22Rv1 (cell line): ENCODE measurements around the gene PRSS21.

Experiments used
- CTCF ChIP-seq: fragments of 450-650 bp; IDR thresholded peaks from 2 replicates; pipeline ENCODE4 v1.5.1; 2017; ENCODE audit warnings: mild to moderate bottlenecking
- ZFX ChIP-seq: fragments of 450-650 bp; IDR thresholded peaks from 2 replicates; pipeline ENCODE4 v1.6.1; 2017; ENCODE audit warnings: antibody characterized with exemption, borderline replicate concordance

GRCh38 chr16:2771496-2772402, 45.3 kb upstream of the PRSS21 start:
- no peak for TF ChIP-seq CTCF
- no peak for TF ChIP-seq ZFX
